Activated CD4-positive, alpha-beta T cell treated with anti-CD3 and anti-CD28 coated beads, Interleukin-2, amount 50 U/mL, for 16 hours (primary cell): Measurements from ENCODE around the gene SLC12A5.

ENCODE experiments used
- DNase-seq: peaks from one replicate; pipeline ENCODE4 v3.0.0-alpha.2; 2020

The SLC12A5 gene

GRCh38 chr20:46006964-46007363 lies 22.1 kb upstream of the SLC12A5 start:
- DNase-seq: no peak

DNA sequence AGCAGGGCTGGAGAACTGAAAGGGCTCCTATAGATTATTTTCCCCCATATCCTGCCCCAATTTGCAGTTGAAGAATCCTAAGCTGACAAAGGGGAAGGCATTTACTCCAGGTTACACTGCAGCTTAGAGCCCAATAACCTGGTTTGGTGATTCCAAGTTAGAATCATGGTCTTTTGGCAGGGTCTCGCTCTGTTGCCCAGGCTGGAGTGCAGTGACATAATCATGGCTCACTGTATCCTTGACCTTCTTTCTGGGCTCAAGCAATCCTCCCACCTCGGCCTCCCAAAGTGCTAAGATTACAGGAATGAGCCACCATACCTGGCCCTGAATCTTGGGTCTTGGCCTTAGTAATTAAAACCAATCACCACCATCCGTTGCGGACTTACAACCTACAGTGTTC lies 21.3 kb upstream of the SLC12A5 start:
- DNase-seq: no peak

DNA sequence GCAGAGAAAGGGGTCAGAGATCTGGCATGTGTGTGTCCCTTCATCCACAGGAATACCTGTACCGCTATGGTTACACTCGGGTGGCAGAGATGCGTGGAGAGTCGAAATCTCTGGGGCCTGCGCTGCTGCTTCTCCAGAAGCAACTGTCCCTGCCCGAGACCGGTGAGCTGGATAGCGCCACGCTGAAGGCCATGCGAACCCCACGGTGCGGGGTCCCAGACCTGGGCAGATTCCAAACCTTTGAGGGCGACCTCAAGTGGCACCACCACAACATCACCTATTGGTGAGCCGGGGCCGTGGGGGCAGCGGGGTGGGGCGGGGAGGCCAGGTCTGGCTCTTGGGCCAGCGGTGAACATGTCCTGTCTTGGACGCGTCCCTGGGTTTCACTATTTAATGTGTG lies 19.2 kb upstream of the SLC12A5 start:
- DNase-seq: no peak

GRCh38 chr20:46010491-46011391 lies 18.3 kb upstream of the SLC12A5 start:
- DNase-seq: peak; percentile 34

DNA sequence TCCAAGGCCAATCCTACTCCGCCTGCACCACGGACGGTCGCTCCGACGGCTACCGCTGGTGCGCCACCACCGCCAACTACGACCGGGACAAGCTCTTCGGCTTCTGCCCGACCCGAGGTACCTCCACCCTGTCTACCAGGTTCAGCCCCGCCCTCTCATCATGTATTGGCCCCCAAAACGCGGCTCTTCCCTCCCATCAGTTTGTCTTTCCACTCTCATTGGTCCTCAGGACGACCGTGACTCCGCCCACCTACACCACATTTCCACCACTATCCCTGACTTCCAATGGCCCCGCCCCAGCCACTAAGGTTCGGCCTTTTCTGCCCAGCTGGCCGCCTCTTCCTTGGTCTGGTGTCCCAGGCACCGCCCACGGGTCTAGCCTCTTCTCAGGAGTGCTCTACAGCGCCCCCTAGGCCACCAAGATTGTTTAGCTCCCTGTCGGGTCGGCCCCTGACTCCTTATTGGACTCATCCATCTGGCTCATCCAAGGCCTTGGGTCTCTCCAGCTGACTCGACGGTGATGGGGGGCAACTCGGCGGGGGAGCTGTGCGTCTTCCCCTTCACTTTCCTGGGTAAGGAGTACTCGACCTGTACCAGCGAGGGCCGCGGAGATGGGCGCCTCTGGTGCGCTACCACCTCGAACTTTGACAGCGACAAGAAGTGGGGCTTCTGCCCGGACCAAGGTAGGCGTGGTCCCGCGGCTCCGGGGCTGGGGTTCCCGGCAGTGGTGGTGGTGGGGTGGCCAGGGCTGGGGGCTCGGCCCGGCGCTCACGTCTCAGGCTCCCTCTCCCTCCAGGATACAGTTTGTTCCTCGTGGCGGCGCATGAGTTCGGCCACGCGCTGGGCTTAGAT lies 17.2 kb upstream of the SLC12A5 start:
- peak; percentile 45 for DNase-seq

- DNase-seq: no peak
These were observed 16.1 kb upstream of the SLC12A5 start for GRCh38 chr20:46012921-46013320.

DNA sequence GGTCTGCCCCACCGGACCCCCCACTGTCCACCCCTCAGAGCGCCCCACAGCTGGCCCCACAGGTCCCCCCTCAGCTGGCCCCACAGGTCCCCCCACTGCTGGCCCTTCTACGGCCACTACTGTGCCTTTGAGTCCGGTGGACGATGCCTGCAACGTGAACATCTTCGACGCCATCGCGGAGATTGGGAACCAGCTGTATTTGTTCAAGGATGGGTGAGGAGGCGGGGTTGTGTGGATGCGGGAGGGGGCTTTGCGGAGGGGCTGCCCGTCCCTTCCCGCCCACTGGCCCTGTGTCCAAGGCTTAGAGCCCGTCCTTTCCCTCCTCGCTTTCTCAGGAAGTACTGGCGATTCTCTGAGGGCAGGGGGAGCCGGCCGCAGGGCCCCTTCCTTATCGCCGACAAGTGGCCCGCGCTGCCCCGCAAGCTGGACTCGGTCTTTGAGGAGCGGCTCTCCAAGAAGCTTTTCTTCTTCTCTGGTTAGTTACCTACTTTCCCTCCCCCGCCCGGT lies 15.6 kb upstream of the SLC12A5 start:
- DNase-seq: no peak

GRCh38 chr20:46013829-46014516 lies 15.0 kb upstream of the SLC12A5 start:
- peak; percentile 69 for DNase-seq

GRCh38 chr20:46014517-46015396 lies 14.3 kb upstream of the SLC12A5 start:
- no peak for DNase-seq

DNA sequence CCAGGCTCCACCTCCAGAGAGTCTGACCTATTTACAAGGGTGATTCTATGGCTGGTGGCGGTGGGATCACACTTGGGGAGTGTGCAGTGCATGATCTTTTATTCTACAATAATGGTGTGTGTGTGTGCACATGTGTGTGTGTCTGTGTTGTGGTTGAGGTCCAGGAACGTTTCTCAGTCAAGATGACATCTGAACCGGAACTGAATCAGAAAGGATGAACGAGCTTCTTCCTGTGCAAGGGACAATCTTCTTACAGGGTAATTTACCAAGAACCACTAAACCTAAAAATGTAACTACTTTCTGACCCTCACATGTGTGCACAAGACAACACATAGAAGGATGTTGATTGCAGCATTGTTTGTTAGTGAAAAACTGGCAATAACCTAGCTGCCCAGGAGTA lies 11.7 kb upstream of the SLC12A5 start:
- no peak for DNase-seq

DNA sequence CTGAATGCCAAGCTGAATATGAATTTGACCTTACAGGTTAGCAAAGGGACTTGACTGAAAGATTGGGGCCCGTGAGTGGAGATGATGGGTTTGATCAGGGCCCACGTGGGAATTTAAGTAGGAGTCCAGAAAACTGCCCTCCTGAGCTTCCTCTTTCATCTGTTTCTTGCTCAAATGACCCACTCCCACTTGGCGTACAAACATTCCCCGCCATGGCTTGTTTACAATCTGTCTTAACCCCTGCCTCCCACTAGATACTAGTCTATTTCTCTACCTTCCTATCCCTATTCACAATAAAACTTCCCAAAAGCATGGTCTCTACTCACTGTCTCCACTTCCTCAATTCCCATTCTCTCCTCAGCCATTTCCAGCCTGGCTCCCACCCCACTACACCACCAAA lies 10.9 kb upstream of the SLC12A5 start:
- no peak for DNase-seq

DNA sequence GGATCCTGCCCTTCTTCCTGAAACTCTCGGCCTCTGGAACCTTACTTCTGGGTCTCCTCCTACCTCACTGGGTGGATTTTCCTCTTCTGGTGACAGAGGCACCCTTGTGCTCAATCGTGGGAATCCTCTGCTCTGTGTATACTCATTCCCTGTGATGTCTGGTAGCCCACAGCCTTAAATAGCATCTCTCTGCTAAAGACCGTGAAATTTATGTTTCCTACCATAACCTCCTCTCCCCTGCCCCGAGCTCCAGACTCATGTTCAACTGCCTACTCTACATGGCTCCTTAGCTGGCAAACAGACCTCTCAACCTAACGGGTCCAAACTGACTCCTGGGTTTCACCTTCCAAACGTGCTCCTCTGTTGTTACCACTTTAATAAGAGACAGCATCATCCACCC lies 10.4 kb upstream of the SLC12A5 start:
- no peak for DNase-seq

GRCh38 chr20:46020555-46020954 lies 8.5 kb upstream of the SLC12A5 start:
- DNase-seq: no peak

- DNase-seq: peak; percentile 56
These were observed 7.4 kb upstream of the SLC12A5 start for GRCh38 chr20:46021361-46022359.

DNA sequence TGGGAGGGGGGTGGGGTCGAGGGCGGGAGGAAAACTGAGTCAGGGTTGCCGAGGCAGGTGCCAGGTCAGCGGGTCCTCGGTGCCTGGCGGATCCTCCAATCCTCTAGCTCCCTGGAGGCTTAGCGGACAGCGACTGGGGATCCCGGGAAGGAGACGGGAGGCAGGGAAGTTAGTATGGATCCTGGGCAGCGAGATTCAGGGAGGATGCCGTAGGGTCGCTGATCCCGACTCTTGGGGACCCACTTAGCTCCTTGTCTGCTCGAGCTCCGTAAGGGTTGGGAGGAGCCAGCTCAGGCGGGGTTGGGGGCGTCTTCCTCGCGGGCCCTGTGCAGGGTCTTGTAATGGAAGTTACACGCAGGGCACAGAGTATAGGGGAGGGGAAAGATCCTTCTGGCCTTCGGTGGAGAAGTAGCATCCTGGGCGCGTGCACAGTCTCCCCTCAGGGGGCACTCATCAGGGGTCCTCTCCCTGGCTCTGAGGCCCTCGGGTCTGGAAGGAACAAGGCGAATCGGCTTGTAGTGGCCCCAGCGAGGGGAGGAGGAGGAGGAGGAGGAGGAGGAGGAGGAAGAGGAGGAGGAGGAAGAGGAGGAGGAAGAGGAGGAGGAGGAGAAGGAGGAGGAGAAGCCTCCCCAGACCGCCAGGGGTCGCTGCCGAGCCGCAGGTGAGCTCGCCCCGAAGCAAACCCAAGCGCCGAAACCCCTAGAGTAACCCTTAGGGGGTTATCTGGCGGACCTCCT lies 6.4 kb upstream of the SLC12A5 start:
- peak; percentile 83 for DNase-seq

GRCh38 chr20:46023148-46023484 lies 5.9 kb upstream of the SLC12A5 start:
- no peak for DNase-seq

DNA sequence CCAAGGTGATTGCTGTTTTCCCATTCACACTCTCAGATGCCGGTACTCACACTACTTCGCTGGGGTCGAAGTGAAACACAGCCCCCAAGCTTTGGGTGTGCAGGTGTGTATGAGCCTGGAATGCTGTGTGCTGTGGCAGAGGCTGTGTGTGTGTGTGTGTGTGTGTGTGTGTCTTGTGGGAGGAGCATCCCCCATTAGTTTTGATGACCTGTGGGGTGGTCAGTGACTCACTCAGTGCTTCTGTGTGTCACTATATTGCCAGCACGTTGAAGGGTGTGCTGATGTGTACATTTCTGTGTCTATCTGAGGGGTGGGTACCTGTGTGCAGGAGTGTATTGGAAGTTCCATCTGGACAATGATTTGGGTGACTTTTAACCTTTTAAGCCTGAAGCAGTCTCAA lies 5.0 kb upstream of the SLC12A5 start:
- no peak for DNase-seq

- DNase-seq: no peak
These were observed 3.6 kb upstream of the SLC12A5 start for GRCh38 chr20:46025376-46025783.

GRCh38 chr20:46027245-46027853 lies 1.7 kb upstream of the SLC12A5 start:
- peak; percentile 35 for DNase-seq

GRCh38 chr20:46028110-46028509 lies 905 bp upstream of the SLC12A5 start:
- DNase-seq: no peak
